Placental pericyte (primary cell): ENCODE data around the gene ETNK1. TPM values are rescaled to one million over a fixed set of nuclear protein-coding genes. Genes with fewer than 3 reads are reported as not detected.

ENCODE experiments used
- small RNA-seq: library from RNA; depleted of rRNA; stranded (forward); fragments of <200 nt; gene quantifications from one replicate; pipeline ENCODE3, GENCODE V24; 2012; ENCODE audit warnings: low replicate concordance
- total RNA-seq: library from RNA; depleted of rRNA; stranded (reverse); fragments of >200 nt; gene quantifications from 2 replicates; pipeline ENCODE4 v1.2.3, GENCODE V29; 2012

Gene ETNK1
- 21.0 and 39.2 TPM in 2 replicates for total RNA-seq

GRCh38 chr12:22624870-22625761 is at the start of gene ETNK1:
ETNK1 (plus strand) TSS chr12:22625171; CDS start chr12:22625431, 260 bp downstream.

Small RNA genes lying within 50 kb of the gene (small RNA-seq; reads per million reads assigned to genes)
- not detected for gene RPS27P22

Other genes starting within 250 kb of the ETNK1 start
- 13.8 and 21.8 TPM in 2 replicates for gene C2CD5, start 80.6 kb upstream of the ETNK1 start, total RNA-seq